Kidney (tissue), 14 donors: ENCODE data around the gene B3GALT6. TPM values are rescaled to one million over a fixed set of nuclear protein-coding genes. Genes with fewer than 3 reads are reported as not detected.

Experiments
- DNase-seq, 5 donors: peaks; one replicate each; pipeline ENCODE4 v3.0.0-alpha.2; 2013 to 2020
- FAIRE-seq: peaks from 2 replicates; lab custom pipeline; 2012; peaks lifted over from hg19 to GRCh38; lab: Jason Lieb, UNC
- H3K27ac ChIP-seq, 2 donors: one replicate each; pipeline ENCODE4 v1.7.0; 2013; ENCODE audit warnings: low read depth in 2 of 2, low read length in 2 of 2, inconsistent platforms in 1 of 2
- H3K27me3 ChIP-seq: one replicate; pipeline ENCODE4 v1.7.1; 2013; ENCODE audit warnings: low read length, inconsistent platforms; ENCODE audit not compliant: control insufficient read depth, insufficient read depth
- H3K36me3 ChIP-seq, 3 donors: one replicate each; pipeline versions ENCODE4 v1.7.0 to v1.7.1; 2013; ENCODE audit warnings: low read length in 3 of 3, control low read depth in 1 of 3, inconsistent platforms in 1 of 3; ENCODE audit not compliant: insufficient read depth in 3 of 3, control insufficient read depth in 2 of 3
- H3K4me1 ChIP-seq, 3 donors: one replicate each; pipeline versions ENCODE4 v1.7.0 to v1.7.1; 2013; ENCODE audit warnings: low read length in 3 of 3, inconsistent platforms in 1 of 3, low read depth in 1 of 3; ENCODE audit not compliant: control insufficient read depth in 2 of 3, insufficient read depth in 2 of 3
- H3K4me3 ChIP-seq, 3 donors: one replicate each; pipeline versions ENCODE4 v1.7.0 to v1.8.1; 2013; ENCODE audit warnings: low read length in 3 of 3, control low read depth in 1 of 3, inconsistent platforms in 1 of 3
- H3K9ac ChIP-seq, 3 donors: one replicate each; pipeline versions ENCODE4 v1.7.0 to v1.7.1; 2013; ENCODE audit warnings: low read length in 3 of 3, control low read depth in 1 of 3, inconsistent platforms in 1 of 3
- H3K9me3 ChIP-seq, 3 donors: one replicate each; pipeline versions ENCODE4 v1.7.0 to v1.7.1; 2013; ENCODE audit warnings: low read length in 3 of 3, control low read depth in 1 of 3, inconsistent platforms in 1 of 3; ENCODE audit not compliant: control insufficient read depth in 2 of 3, insufficient read depth in 1 of 3
- intact Hi-C: fragments of 100-400 bp; cut with DNase I; formaldehyde crosslinking; loops from one replicate; pipeline ENCODE4 v1.11.1; 2022
- polyA plus RNA-seq: library from polyadenylated mRNA; stranded (reverse); fragments of 350-450 nt; fragmentation: Illumina TruSeq; extraction: RNeasy Lipid Tissue Mini Kit (QIAGEN cat#74804); gene quantifications from one replicate; pipeline ENCODE4 v1.2.3, GENCODE V29; 2014; ENCODE audit warnings: low read depth, low replicate concordance; ENCODE audit not compliant: insufficient read depth
- total RNA-seq: library from RNA; stranded (reverse); fragmentation: NEBNext Ultra II Directional; extraction: Animal tissue kit (Norgen Biotek cat#: 25700); gene quantifications from one replicate; pipeline ENCODE4 v1.2.1, GENCODE V29; 2021
- TF ChIP-seq, protein P1 (sequence below): IDR thresholded peaks from 3 replicates; pipeline ENCODE4 v1.5.1; 2012; ENCODE audit warnings: mild to moderate bottlenecking, moderate library complexity, borderline replicate concordance; ENCODE audit not compliant: insufficient read depth; ENCODE audit errors: extremely low read depth
- donor health status: control.
- donor health status: control.
- donor health status: control.
- donor health status: control.
- donor health status: control.
- donor health status: DM: yes; HTN: yes; CAD: no.
- donor health status: Normal renal cell carcinoma (clear cell type).

The B3GALT6 gene
- total and polyA plus RNA-seq, 2 donors from 2014 or later = 13.7 to 20.3 TPM

DNA sequence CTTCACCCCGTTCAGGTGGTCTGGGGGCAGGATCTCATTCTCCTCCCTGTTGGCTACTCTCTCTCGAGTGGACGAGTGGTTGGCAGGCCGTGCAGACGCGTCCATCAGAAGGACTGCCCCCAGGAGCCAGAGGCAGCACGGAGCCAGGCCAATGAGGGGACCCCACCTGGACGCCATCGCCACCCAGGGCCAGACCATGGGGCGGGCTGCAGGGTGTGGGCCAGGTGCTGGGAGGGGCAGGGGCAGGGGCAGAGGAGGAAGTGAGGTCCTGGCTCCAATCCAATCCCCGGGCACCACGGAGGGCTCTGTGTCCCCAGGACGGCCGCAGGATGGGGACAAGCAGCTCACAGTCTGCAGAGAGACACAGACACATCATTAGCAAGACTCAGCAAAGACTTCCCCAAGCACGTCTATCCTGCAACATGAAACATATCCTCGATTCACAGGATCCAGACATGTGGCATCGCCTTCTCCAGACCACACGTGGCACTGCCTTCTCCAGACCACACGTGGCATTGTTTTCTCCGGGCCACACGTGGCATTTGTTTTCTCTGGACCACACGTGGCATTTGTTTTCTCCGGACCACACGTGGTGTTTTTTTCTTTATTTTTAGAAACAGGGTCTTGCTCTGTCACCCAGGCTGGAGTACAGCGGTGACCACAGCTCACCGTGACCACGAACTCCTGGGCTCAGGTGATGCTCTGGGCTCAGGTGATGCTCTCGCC, 3.3 kb upstream of the B3GALT6 start:
- no peak for FAIRE-seq
- Histone ChIP-seq H3K4me1 (peaks cover 0 to 25% (median 12%) of the 10 kb centered on the region in 3 donors), H3K4me3 (no peak overlapping the region), H3K27me3 (no peaks in the 10 kb centered on the region), H3K27ac (no peak overlapping the region), H3K36me3 (peaks cover 0 to 19% (median 13%) of the 10 kb centered on the region in 3 donors), H3K9ac (no peak overlapping the region), H3K9me3 (no peaks in the 10 kb centered on the region)
- DNase-seq = no peak
- intact Hi-C loops = no loop called here
- TF ChIP-seq, protein P1, sequence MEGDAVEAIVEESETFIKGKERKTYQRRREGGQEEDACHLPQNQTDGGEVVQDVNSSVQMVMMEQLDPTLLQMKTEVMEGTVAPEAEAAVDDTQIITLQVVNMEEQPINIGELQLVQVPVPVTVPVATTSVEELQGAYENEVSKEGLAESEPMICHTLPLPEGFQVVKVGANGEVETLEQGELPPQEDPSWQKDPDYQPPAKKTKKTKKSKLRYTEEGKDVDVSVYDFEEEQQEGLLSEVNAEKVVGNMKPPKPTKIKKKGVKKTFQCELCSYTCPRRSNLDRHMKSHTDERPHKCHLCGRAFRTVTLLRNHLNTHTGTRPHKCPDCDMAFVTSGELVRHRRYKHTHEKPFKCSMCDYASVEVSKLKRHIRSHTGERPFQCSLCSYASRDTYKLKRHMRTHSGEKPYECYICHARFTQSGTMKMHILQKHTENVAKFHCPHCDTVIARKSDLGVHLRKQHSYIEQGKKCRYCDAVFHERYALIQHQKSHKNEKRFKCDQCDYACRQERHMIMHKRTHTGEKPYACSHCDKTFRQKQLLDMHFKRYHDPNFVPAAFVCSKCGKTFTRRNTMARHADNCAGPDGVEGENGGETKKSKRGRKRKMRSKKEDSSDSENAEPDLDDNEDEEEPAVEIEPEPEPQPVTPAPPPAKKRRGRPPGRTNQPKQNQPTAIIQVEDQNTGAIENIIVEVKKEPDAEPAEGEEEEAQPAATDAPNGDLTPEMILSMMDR = no peak

DNA sequence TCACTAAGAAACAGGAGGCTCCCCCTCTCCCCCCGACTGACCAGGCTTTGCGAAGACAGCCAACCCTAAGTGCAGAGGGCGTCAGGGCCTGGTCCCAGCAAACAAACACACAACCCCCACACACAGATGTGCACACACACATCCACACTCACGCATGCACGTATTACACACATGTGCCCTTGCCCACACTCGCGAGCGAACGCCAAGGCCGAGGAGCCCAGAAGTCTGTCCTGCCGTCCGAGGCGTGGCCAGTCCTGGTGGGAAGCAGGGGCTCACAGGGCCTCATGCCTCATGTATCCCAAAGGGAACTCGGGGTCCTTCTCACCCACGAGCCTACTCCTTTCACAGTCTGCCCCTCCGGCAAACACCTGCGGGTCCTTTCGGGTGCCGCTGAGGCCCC, 2.3 kb upstream of the B3GALT6 start:
- Histone ChIP-seq H3K27ac (no peak overlapping the region), H3K4me3 (peak overlapping the region in 1 of 3 donors; percentile 93), H3K9ac (no peak overlapping the region), H3K36me3 (peaks cover 0 to 15% (median 13%) of the 10 kb centered on the region in 3 donors), H3K9me3 (no peaks in the 10 kb centered on the region), H3K4me1 (peaks cover 0 to 25% (median 12%) of the 10 kb centered on the region in 3 donors), H3K27me3 (no peaks in the 10 kb centered on the region)
- no peak for DNase-seq
- TF ChIP-seq, protein P1 = no peak
- intact Hi-C loops = loop anchor here (10.0 kb wide), 1 partner anchor 105 kb away; no protein-coding TSS in a partner anchor
- no peak for FAIRE-seq

DNA sequence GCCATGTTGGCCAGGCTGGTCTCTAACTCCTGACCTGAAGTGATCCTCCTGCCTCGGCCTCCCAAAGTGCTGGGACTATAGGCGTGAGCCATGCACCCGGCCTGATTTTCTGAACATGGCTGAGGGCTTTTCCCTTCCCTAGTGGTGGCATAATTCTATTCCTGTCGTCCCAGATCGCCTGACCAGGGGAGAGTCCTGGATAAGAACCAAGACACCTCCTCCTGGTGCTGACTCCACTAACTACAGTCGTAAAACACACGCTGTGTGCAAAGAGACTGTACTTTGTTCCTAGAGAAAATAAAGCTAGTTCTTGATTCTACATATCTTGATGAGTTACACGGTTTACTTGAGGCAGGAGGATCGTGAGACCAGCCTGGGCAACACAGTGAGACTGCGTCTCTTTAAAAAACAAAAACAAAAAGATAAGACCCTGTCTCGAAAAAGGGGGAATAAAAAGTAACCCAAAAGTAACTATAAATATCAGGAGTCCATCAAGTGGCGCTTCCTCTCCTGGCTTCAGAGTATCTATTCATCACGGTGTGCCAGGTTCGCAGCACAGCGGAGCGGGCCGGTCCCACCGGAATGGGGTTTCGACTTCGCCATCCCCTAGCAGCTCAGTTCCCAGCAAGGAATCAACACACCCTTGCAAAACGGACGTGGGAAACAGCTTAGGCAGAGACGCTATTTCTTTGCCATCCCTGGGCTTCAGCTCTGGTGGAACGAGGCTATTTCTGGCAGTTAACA, 1.2 kb upstream of the B3GALT6 start:
- H3K9ac ChIP-seq = peak overlapping the region; percentile 48 to 99 (median 85)
- H3K9me3 ChIP-seq = no peaks in the 10 kb centered on the region
- DNase-seq (no peak), FAIRE-seq (no peak)
- H3K27ac ChIP-seq = peak overlapping the region; percentile 69 to 82
- peaks cover 0 to 8% (median 8%) of the 10 kb centered on the region in 3 donors for H3K36me3 ChIP-seq
- TF ChIP-seq, protein P1 = peak; percentile 15
- peak overlapping the region; percentile 79 to 98 (median 93) for H3K4me3 ChIP-seq
- intact Hi-C loops = loop anchor here (10.0 kb wide), 1 partner anchor 106 kb away; no protein-coding TSS in a partner anchor
- H3K27me3 ChIP-seq = no peaks in the 10 kb centered on the region
- H3K4me1 ChIP-seq = peaks cover 0 to 25% (median 12%) of the 10 kb centered on the region in 3 donors
